Measurements from ENCODE around the gene ERLIN1. TPM values are rescaled to one million over a fixed set of nuclear protein-coding genes. Genes with fewer than 3 reads are reported as not detected.

ERLIN1 gene
- total and polyA plus RNA-seq, 2 experiments from 2014 or later: 7.2 to 20.4 TPM

DNA sequence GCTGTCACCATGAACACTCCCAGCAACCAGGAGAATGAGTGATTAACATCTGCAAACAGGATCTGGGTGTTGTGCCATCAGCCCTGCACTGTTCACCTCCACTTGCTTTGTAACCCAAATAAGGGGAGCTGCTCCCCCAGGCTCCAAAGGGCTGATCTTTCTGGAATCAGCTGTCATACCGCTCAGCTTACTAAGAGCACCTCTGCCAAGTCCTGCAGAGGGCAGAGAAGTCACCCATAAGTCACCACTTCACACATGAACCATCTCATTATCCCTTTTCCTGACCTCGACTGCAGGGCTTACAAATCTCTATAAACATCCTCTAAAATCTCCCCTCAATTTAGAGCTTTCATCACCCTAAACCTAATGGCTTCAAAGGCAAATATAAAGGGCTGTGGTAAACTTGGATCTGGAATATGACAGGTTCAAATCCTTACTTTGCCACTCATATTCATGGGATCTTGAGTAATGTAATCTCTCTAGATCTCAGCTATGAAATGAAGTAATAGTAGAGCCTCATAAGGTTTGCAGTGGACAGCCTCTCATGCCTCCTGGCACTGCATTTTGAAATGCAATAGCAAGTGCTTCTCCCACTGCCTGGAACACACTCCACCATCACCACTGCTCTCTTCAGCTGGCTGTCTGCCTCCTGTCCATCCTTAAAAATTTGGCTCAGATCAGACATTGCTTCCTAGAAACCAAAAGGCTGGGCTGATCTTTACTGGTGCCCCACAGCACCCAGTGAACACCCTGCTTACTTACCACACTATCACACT, 38.8 kb downstream of the ERLIN1 start:
- H3K4me3 Mint-ChIP-seq: no peak overlapping the region
- Histone ChIP-seq H3K4me2 (no peak overlapping the region), H4K20me1 (replicated peaks; ENCODE audit: insufficient read depth) (no peaks in the 10 kb centered on the region), H3K4me1 (ENCODE audit: insufficient read depth) (no peaks in the 10 kb centered on the region), H3F3A (replicated peaks; ENCODE audit: low read depth) (no peaks in the 10 kb centered on the region), H3K9me2 (ENCODE audit: insufficient read depth) (0 out of 2 replicates have a peak, but pooled peaks cover 4% of the 10 kb centered on the region), H3K4me3 (no peak overlapping the region), H3K27me3 (ENCODE audit: insufficient read depth) (no peaks in the 10 kb centered on the region), H3K79me2 (replicated peaks; ENCODE audit: insufficient read depth) (no peaks in the 10 kb centered on the region), H2AFZ (no peak overlapping the region), H3K27ac (ENCODE audit: low read depth) (no peak overlapping the region), H3K36me3 (ENCODE audit: insufficient read depth) (peaks cover 7% of the 10 kb centered on the region)
- peaks cover 9% of the 10 kb centered on the region for H3K36me3 Mint-ChIP-seq (ENCODE audit: low read depth)
- peaks cover 12% of the 10 kb centered on the region; the same call in 2 of the 3 replicates for H3K4me1 Mint-ChIP-seq
- DNase-seq (ENCODE audit: low spot score) (no peak), ATAC-seq (no peak)
- no peak overlapping the region for H3K27ac Mint-ChIP-seq
- no peaks in the 10 kb centered on the region; the same call in 2 of the 3 replicates for H3K9me3 Mint-ChIP-seq
- H3K27me3 Mint-ChIP-seq (ENCODE audit: insufficient read depth, low read depth, poor library complexity): peaks cover 3% of the 10 kb centered on the region
- TF ChIP-seq ZNF331 (CRISPR knock-in tag; IDR thresholded peaks at IDR 0.05; ENCODE audit: low read depth) (no peak), ETS1 (IDR thresholded peaks at IDR 0.05) (no peak), EZH2 (IDR thresholded peaks at IDR 0.05; ENCODE audit: low read depth, unreplicated experiment) (no peak), POLR2AphosphoS5 (IDR thresholded peaks at IDR 0.05; ENCODE audit: low read depth) (no peak), ZNF462 (CRISPR knock-in tag; IDR thresholded peaks at IDR 0.05) (no peak), JUNB (IDR thresholded peaks at IDR 0.05; ENCODE audit: unreplicated experiment) (no peak), CTCF (conservative IDR thresholded peaks at IDR 0.05; ENCODE audit: low read depth in 2 of 2) (no peak), EZH2phosphoT487 (IDR thresholded peaks at IDR 0.05; ENCODE audit: unreplicated experiment) (no peak), CREB1 (CRISPR knock-in tag; IDR thresholded peaks at IDR 0.05; ENCODE audit: low read depth) (no peak), STAT1 (IDR thresholded peaks at IDR 0.05; ENCODE audit: unreplicated experiment) (no peak), NANOG (IDR thresholded peaks at IDR 0.05; ENCODE audit: borderline replicate concordance) (no peak), ZNF114 (CRISPR knock-in tag; IDR thresholded peaks at IDR 0.05) (no peak), REST (IDR thresholded peaks at IDR 0.05; ENCODE audit: unreplicated experiment) (no peak)
